WTC11 (cell line): Measurements from ENCODE around the gene LAMA3.

Source experiments
- CREB1 ChIP-seq: sonication (generic); formaldehyde crosslinking; IDR thresholded peaks from 2 replicates; pipeline ENCODE4 v1.8.0; 2023; ENCODE audit warnings: mild to moderate bottlenecking, missing genetic modification reagents
- CTCF ChIP-seq: fragments of 200-600 bp; IDR thresholded peaks from 2 replicates; pipeline ENCODE4 v1.8.0; 2022; ENCODE audit warnings: antibody characterized with exemption
- IRF1 ChIP-seq: sonication (generic); formaldehyde crosslinking; IDR thresholded peaks from 2 replicates; pipeline ENCODE4 v1.8.0; 2023; ENCODE audit warnings: missing genetic modification reagents
- MAX ChIP-seq: sonication (generic); formaldehyde crosslinking; IDR thresholded peaks from 2 replicates; pipeline ENCODE4 v1.8.0; 2022; ENCODE audit warnings: mild to moderate bottlenecking, missing genetic modification reagents
- SP1 ChIP-seq: sonication (generic); formaldehyde crosslinking; conservative IDR thresholded peaks from 2 replicates; pipeline ENCODE4 v1.8.1; 2022; ENCODE audit warnings: missing genetic modification reagents
- TCF7 ChIP-seq: sonication (generic); formaldehyde crosslinking; IDR thresholded peaks from 2 replicates; pipeline ENCODE4 v1.8.0; 2022; ENCODE audit warnings: mild to moderate bottlenecking, low read depth, missing genetic modification reagents, moderate library complexity
- USF2 ChIP-seq: sonication (generic); formaldehyde crosslinking; IDR thresholded peaks from 2 replicates; pipeline ENCODE4 v1.8.1; 2023; ENCODE audit warnings: mild to moderate bottlenecking, missing genetic modification reagents, moderate library complexity
- ZNF416 ChIP-seq: fragments of 250-450 bp; sonication (Bioruptor Pico); IDR thresholded peaks from 2 replicates; pipeline ENCODE4 v1.9.0; 2021; ENCODE audit warnings: mild to moderate bottlenecking, inconsistent platforms
- TF ChIP-seq, protein P1 (sequence below): fragments of 250-450 bp; sonication (Bioruptor Pico); IDR thresholded peaks from 2 replicates; pipeline ENCODE4 v1.8.0; 2021; ENCODE audit warnings: mild to moderate bottlenecking

DNA sequence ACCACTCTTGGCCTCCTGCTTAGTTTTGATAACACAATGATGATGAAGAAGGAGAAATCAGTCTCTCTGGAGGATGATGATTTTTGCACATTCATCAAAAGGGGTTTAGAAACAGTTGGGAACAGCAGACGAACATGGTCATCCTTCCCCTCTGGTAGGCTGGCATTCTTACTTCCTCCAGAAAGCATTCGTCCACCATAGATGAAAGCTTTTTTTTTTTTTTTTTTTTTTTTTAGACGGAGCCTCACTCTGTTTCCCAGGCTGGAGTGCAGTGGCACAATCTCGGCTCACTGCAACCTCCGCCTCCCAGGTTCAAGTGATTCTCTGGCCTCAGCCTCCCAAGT is 281.8 kb downstream of the LAMA3 start:
- no peak for TF ChIP-seq CTCF
- TF ChIP-seq CREB1 (CRISPR knock-in tag) = no peak
- no peak for TF ChIP-seq USF2 (CRISPR knock-in tag)
- TF ChIP-seq SP1 (CRISPR knock-in tag) = no peak
- TF ChIP-seq ZNF416 = no peak
- TF ChIP-seq IRF1 (CRISPR knock-in tag) = no peak
- TF ChIP-seq MAX (CRISPR knock-in tag) = no peak
- no peak for TF ChIP-seq TCF7
- TF ChIP-seq, protein P1, sequence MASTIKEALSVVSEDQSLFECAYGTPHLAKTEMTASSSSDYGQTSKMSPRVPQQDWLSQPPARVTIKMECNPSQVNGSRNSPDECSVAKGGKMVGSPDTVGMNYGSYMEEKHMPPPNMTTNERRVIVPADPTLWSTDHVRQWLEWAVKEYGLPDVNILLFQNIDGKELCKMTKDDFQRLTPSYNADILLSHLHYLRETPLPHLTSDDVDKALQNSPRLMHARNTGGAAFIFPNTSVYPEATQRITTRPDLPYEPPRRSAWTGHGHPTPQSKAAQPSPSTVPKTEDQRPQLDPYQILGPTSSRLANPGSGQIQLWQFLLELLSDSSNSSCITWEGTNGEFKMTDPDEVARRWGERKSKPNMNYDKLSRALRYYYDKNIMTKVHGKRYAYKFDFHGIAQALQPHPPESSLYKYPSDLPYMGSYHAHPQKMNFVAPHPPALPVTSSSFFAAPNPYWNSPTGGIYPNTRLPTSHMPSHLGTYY (CRISPR knock-in tag) = no peak
